Body of pancreas (tissue), 4 donors: ENCODE measurements around the gene PGLYRP2. TPM values are rescaled to one million over a fixed set of nuclear protein-coding genes. Genes with fewer than 3 reads are reported as not detected.
A peak's percentile ranks its signal among the peaks of the same experiment; 100 is the strongest.

ENCODE experiments used
- ATAC-seq: fragments of 150-250 bp; one replicate; pipeline ENCODE4 v1.9.1; 2016
- DNase-seq, 4 donors: peaks; one replicate each; pipeline ENCODE4 v3.0.0-alpha.2; 2019
- H3K27ac ChIP-seq, 4 donors: fragments of 200-600 bp; sonication (generic); 1 replicate in 3 of 4; 2 replicates in 1 of 4; pipeline versions ENCODE4 v1.5.1 to v1.6.1; 2016 to 2019; ENCODE audit warnings: mild to moderate bottlenecking in 1 of 4, mixed read lengths in 1 of 4, moderate library complexity in 1 of 4
- H3K27me3 ChIP-seq, 2 donors: fragments of 200-600 bp; sonication (generic); one replicate each; pipeline ENCODE4 v1.6.0; 2016; ENCODE audit warnings: mild to moderate bottlenecking in 1 of 2
- H3K36me3 ChIP-seq, 2 donors: fragments of 200-600 bp; sonication (generic); replicated peaks in 1 of 2; 2 replicates each; pipeline ENCODE4 v1.5.1; 2016; ENCODE audit warnings: low read depth in 2 of 2; ENCODE audit not compliant: insufficient read depth in 1 of 2
- H3K4me1 ChIP-seq: fragments of 200-600 bp; sonication (generic); one replicate; pipeline ENCODE4 v1.6.0; 2016
- H3K4me3 ChIP-seq, 2 donors: fragments of 200-600 bp; sonication (generic); 1 replicate in 1 of 2; 2 replicates in 1 of 2; pipeline ENCODE4 v1.5.1; 2016 to 2019
- H3K9me3 ChIP-seq, 3 donors: fragments of 200-600 bp; sonication (generic); 1 replicate in 2 of 3; 2 replicates in 1 of 3; pipeline ENCODE4 v1.5.1; 2016
- CTCF ChIP-seq, 7 experiments: fragments of 450-650 bp in 4 of 7; fragments of 200-600 bp in 3 of 7; sonication (generic) in 3 of 7; IDR thresholded peaks; one replicate each; pipeline ENCODE4 v1.5.1; 2016 to 2019; ENCODE audit warnings: antibody characterized with exemption in 7 of 7
- POLR2A ChIP-seq, 3 donors: fragments of 450-650 bp; IDR thresholded peaks; one replicate each; pipeline ENCODE4 v1.6.1; 2016; ENCODE audit warnings: antibody characterized with exemption in 3 of 3, mild to moderate bottlenecking in 2 of 3
- WGBS, 2 donors: methylation state at CpG; one replicate each; pipeline ENCODE4 v1.1.5; 2017; 5-methylcytosine and 5-hydroxymethylcytosine counted together
- intact Hi-C: fragments of 100-400 bp; cut with DNase I; formaldehyde crosslinking; loops from one replicate; pipeline ENCODE4 v1.15.1; 2023
- total RNA-seq, 2 donors: library from RNA; depleted of rRNA; stranded (reverse); fragments of >200 nt; gene quantifications; one replicate each; pipeline ENCODE4 v1.1.0, GENCODE V29; 2016

Gene PGLYRP2
- total RNA-seq, 2 donors from 2014 or later = not detected

- Histone ChIP-seq H3K27ac (peak overlapping the region; percentile 70 to 90 (median 76)), H3K4me3 (peak overlapping the region; percentile 17 to 60), H3K9me3 (no peaks in the 10 kb centered on the region), H3K4me1 (peaks cover 43% of the 10 kb centered on the region), H3K36me3 (no peaks in the 10 kb centered on the region), H3K27me3 (no peaks in the 10 kb centered on the region)
- intact Hi-C loops = no loop called here
- DNase-seq (peak; percentile 90 to 92 (median 91)), ATAC-seq (peak; percentile 96)
- TF ChIP-seq POLR2A (IDR thresholded peaks at IDR 0.05) (peak; percentile 40 to 62 (median 61)), CTCF (IDR thresholded peaks at IDR 0.05) (peak in 2 of 7 experiments; percentile 6 to 17)
- 0 to 1% methylated on average over 21 to 65 of the region's 75 CpGs for WGBS, 2 donors
These were observed 46.4 kb downstream of the PGLYRP2 start for GRCh38 chr19:15432629-15433518.

- DNase-seq (peak in 2 of 4 donors; percentile 13 to 21), ATAC-seq (no peak)
- intact Hi-C loops = no loop called here
- 0% methylated on average over 16 to 31 of the region's 44 CpGs for WGBS, 2 donors
- peak overlapping the region in 3 of 4 donors; percentile 1 to 52 (median 33) for H3K27ac ChIP-seq
- no peak for TF ChIP-seq POLR2A (IDR thresholded peaks at IDR 0.05)
- TF ChIP-seq CTCF (IDR thresholded peaks at IDR 0.05) = no peak
- no peaks in the 10 kb centered on the region for H3K27me3 ChIP-seq
- peaks cover 0 to 3% of the 10 kb centered on the region in 2 donors for H3K36me3 ChIP-seq
- peaks cover 35% of the 10 kb centered on the region for H3K4me1 ChIP-seq
- H3K9me3 ChIP-seq = no peaks in the 10 kb centered on the region
- peak overlapping the region; percentile 86 to 98 for H3K4me3 ChIP-seq
These were observed 47.2 kb downstream of the PGLYRP2 start for GRCh38 chr19:15432018-15432494.

GRCh38 chr19:15431396-15432017, 47.8 kb downstream of the PGLYRP2 start:
- DNase-seq (no peak), ATAC-seq (no peak)
- Histone ChIP-seq H3K4me1 (peaks cover 34% of the 10 kb centered on the region), H3K27ac (peak overlapping the region in 3 of 4 donors; percentile 1 to 52 (median 33)), H3K4me3 (peak overlapping the region; percentile 86 to 98), H3K9me3 (no peaks in the 10 kb centered on the region), H3K36me3 (peaks cover 0 to 9% of the 10 kb centered on the region in 2 donors), H3K27me3 (no peaks in the 10 kb centered on the region)
- TF ChIP-seq CTCF (IDR thresholded peaks at IDR 0.05) (no peak), POLR2A (IDR thresholded peaks at IDR 0.05) (no peak)
- WGBS, 2 donors = 7 to 13% methylated on average over 7 of the region's 7 CpGs
- intact Hi-C loops = no loop called here

GRCh38 chr19:15430526-15431120, 48.7 kb downstream of the PGLYRP2 start:
- intact Hi-C loops = no loop called here
- no peak for ATAC-seq
- Histone ChIP-seq H3K4me3 (no peak overlapping the region), H3K9me3 (no peaks in the 10 kb centered on the region), H3K27me3 (no peaks in the 10 kb centered on the region), H3K4me1 (peaks cover 34% of the 10 kb centered on the region), H3K27ac (no peak overlapping the region), H3K36me3 (peaks cover 0 to 11% of the 10 kb centered on the region in 2 donors)
- DNase-seq = no peak
- 73 to 75% methylated on average over 7 to 10 of the region's 10 CpGs for WGBS, 2 donors
- TF ChIP-seq POLR2A (IDR thresholded peaks at IDR 0.05) (no peak), CTCF (IDR thresholded peaks at IDR 0.05) (no peak)
